Thymus (tissue), 11 donors: ENCODE measurements around the gene SLC39A11. TPM values are rescaled to one million over a fixed set of nuclear protein-coding genes. Genes with fewer than 3 reads are reported as not detected.

Experiments used
- DNase-seq, 9 donors: peaks; one replicate each; pipeline ENCODE4 v3.0.0-alpha.2; 2013; ENCODE audit warnings: low spot score in 9 of 9, low read depth in 6 of 9, missing footprints in 1 of 9
- H3K27ac ChIP-seq, 2 donors: one replicate each; pipeline ENCODE4 v1.5.1; 2013; ENCODE audit warnings: control low read depth in 1 of 2, low read depth in 1 of 2, low read length in 1 of 2, mild to moderate bottlenecking in 1 of 2, moderate library complexity in 1 of 2
- H3K27me3 ChIP-seq, 2 donors: one replicate each; pipeline ENCODE4 v1.5.1; 2013; ENCODE audit warnings: low read length in 1 of 2; ENCODE audit not compliant: control insufficient read depth in 2 of 2, insufficient read depth in 1 of 2
- H3K36me3 ChIP-seq, 2 donors: one replicate each; pipeline ENCODE4 v1.5.1; 2013; ENCODE audit warnings: low read length in 1 of 2, mild to moderate bottlenecking in 1 of 2, moderate library complexity in 1 of 2; ENCODE audit not compliant: control insufficient read depth in 2 of 2, insufficient read depth in 2 of 2
- H3K4me1 ChIP-seq, 2 donors: one replicate each; pipeline ENCODE4 v1.5.1; 2013; ENCODE audit warnings: low read length in 2 of 2; ENCODE audit not compliant: control insufficient read depth in 2 of 2, insufficient read depth in 2 of 2
- H3K4me3 ChIP-seq, 2 donors: one replicate each; pipeline ENCODE4 v1.5.1; 2013; ENCODE audit warnings: low read length in 2 of 2, control low read depth in 1 of 2, mild to moderate bottlenecking in 1 of 2
- H3K9me3 ChIP-seq, 2 donors: one replicate each; pipeline ENCODE4 v1.5.1; 2013; ENCODE audit warnings: low read length in 1 of 2, mild to moderate bottlenecking in 1 of 2; ENCODE audit not compliant: control insufficient read depth in 2 of 2, insufficient read depth in 1 of 2
- WGBS: extraction: QIAGEN DNeasy Blood & Tissue Kit; methylation state at CpG from one replicate; pipeline ENCODE4 v1.1.7; 2013; 5-methylcytosine and 5-hydroxymethylcytosine counted together
- polyA plus RNA-seq: library from polyadenylated mRNA; stranded (reverse); fragments of 200-250 nt; gene quantifications from one replicate; pipeline ENCODE4 v1.2.3, GENCODE V29; 2013
- total RNA-seq: library from RNA; stranded (reverse); fragments of 120-200 nt; gene quantifications from one replicate; pipeline ENCODE4 v1.2.4, GENCODE V29; 2013
- donor health status: healthy.

SLC39A11 gene
- total and polyA plus RNA-seq, 2 donors: 7.4 to 8.7 TPM

DNA sequence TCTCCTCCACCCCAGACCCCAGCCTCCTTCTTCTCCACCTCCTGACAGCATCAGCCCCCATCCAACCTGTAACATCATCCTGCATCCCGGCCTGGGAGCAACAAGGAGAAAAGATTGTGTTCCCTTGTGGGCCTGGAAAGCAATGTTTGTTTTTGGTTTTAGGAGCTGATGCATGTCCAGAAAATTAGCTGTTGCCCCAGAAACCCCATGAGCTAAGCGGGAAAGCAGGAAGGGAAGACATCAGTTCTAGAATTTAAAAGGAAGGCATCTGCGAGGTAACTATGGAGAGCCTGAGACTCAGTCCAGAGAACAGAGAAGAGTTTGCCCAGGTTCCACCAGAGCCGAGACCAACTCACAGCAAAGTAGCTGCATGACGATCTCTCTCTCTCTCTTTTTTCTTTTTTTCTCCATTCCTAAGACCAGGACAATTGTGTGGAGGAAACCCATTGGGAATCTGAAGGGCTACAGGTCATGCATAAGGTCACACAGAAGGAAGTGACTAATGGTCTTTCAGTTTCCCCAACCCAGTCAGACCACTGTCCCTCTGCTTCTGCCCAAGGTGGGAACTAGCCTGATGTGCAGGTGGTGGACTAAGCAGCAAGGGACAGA is 124.4 kb downstream of the SLC39A11 start:
- Histone ChIP-seq H3K27me3 (no peaks in the 10 kb centered on the region), H3K9me3 (no peaks in the 10 kb centered on the region), H3K36me3 (no peaks in the 10 kb centered on the region), H3K4me3 (no peak overlapping the region), H3K4me1 (no peaks in the 10 kb centered on the region), H3K27ac (no peak overlapping the region)
- DNase-seq: no peak
- 94% methylated on average over 5 of the region's 5 CpGs for WGBS

GRCh38 chr17:72967277-72967970 is 125.1 kb downstream of the SLC39A11 start:
- no peak for DNase-seq
- Histone ChIP-seq H3K9me3 (no peaks in the 10 kb centered on the region), H3K4me1 (no peaks in the 10 kb centered on the region), H3K4me3 (no peak overlapping the region), H3K27me3 (no peaks in the 10 kb centered on the region), H3K27ac (no peak overlapping the region), H3K36me3 (no peaks in the 10 kb centered on the region)
- 92% methylated on average over 8 of the region's 8 CpGs for WGBS

GRCh38 chr17:72962106-72962505 is 130.4 kb downstream of the SLC39A11 start:
- H3K4me3 ChIP-seq: no peak overlapping the region
- WGBS: 92% methylated on average over 3 of the region's 3 CpGs
- H3K4me1 ChIP-seq: no peaks in the 10 kb centered on the region
- H3K27me3 ChIP-seq: no peaks in the 10 kb centered on the region
- no peaks in the 10 kb centered on the region for H3K9me3 ChIP-seq
- H3K27ac ChIP-seq: no peak overlapping the region
- no peaks in the 10 kb centered on the region for H3K36me3 ChIP-seq
- no peak for DNase-seq

GRCh38 chr17:72955391-72956140 is 136.9 kb downstream of the SLC39A11 start:
- 97% methylated on average over 20 of the region's 20 CpGs for WGBS
- Histone ChIP-seq H3K4me1 (no peaks in the 10 kb centered on the region), H3K9me3 (no peaks in the 10 kb centered on the region)

DNA sequence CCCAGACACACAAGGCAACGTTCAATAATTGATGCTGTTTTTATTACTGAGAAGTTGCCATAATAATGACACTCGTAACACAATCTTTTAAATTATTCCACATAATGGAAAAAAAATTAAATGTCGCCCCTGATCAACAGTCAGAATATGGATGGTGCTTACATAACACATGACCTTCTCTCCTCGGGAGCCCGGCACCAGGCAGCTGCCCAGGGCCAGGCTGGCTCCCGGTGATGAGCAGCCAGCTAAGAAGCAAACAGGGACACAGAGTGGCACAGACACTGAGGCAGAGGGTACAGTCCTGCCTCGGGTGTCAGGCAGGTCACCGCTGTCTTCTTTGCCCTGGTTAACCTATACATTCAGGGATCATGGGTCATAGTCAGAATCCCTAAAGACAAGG is 137.9 kb downstream of the SLC39A11 start:
- no peak overlapping the region for H3K4me3 ChIP-seq
- no peaks in the 10 kb centered on the region for H3K27me3 ChIP-seq
- no peaks in the 10 kb centered on the region for H3K4me1 ChIP-seq
- no peaks in the 10 kb centered on the region for H3K9me3 ChIP-seq
- no peak for DNase-seq
- H3K36me3 ChIP-seq: no peaks in the 10 kb centered on the region
- 98% methylated on average over 8 of the region's 8 CpGs for WGBS
- no peak overlapping the region for H3K27ac ChIP-seq

More at GRCh38 chr17:72955391-72956140, 136.9 kb downstream of the SLC39A11 start:
- H3K36me3 ChIP-seq: no peaks in the 10 kb centered on the region
- H3K4me3 ChIP-seq: no peak overlapping the region
- no peak for DNase-seq
- H3K27me3 ChIP-seq: no peaks in the 10 kb centered on the region
- no peak overlapping the region for H3K27ac ChIP-seq

DNA sequence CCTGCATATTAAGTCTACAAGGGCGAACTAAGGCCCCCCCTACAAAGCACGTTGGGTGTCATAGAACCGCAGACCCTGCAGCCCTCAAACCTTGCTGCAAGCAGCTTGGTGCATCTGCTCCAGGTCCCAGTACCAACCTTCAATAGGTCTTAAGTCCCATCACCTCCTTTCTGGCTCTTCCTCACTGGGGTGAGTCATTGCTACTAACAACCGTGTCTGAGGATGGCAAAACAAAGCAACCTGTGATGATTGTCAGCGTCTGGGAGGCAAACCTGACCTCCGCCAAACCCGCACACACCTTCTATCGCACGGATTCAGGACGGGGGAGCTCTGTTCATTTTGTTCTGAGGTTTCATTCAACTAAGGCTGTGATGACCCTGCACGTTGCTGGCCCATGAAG is 138.9 kb downstream of the SLC39A11 start:
- DNase-seq: no peak
- no peaks in the 10 kb centered on the region for H3K9me3 ChIP-seq
- no peaks in the 10 kb centered on the region for H3K4me1 ChIP-seq
- H3K27me3 ChIP-seq: no peaks in the 10 kb centered on the region
- H3K27ac ChIP-seq: no peak overlapping the region
- no peak overlapping the region for H3K4me3 ChIP-seq
- 96% methylated on average over 11 of the region's 11 CpGs for WGBS
- no peaks in the 10 kb centered on the region for H3K36me3 ChIP-seq

GRCh38 chr17:72952641-72953315 is 139.7 kb downstream of the SLC39A11 start:
- no peak overlapping the region for H3K27ac ChIP-seq

DNA sequence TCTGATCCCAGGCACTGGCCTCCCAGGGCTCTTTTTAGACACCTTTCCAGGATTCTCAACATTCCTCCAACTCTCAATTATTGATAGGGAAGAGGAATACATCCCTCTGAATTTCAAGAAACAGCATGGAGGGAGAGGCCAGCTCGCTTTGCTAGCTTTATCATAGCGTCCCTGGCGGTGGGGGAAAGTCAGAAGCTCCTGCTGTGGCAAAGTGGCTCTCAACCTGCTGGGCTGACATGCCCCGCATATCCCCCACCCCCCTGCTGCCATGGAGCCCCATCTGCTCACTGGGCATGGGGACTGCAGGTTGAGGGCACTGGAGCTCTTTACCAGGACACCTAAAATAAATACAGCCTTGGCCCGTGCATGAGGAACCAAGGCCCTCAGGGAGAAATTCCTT is 140.3 kb downstream of the SLC39A11 start:
- no peak overlapping the region for H3K4me3 ChIP-seq
- H3K4me1 ChIP-seq: no peaks in the 10 kb centered on the region
- no peaks in the 10 kb centered on the region for H3K9me3 ChIP-seq
- H3K36me3 ChIP-seq: no peaks in the 10 kb centered on the region
- DNase-seq: no peak
- no peaks in the 10 kb centered on the region for H3K27me3 ChIP-seq
- WGBS: 96% methylated on average over 5 of the region's 5 CpGs
- H3K27ac ChIP-seq: no peak overlapping the region

More at GRCh38 chr17:72952641-72953315, 139.7 kb downstream of the SLC39A11 start:
- no peaks in the 10 kb centered on the region for H3K4me1 ChIP-seq
- no peak overlapping the region for H3K4me3 ChIP-seq
- 97% methylated on average over 10 of the region's 10 CpGs for WGBS
- H3K36me3 ChIP-seq: no peaks in the 10 kb centered on the region
- no peaks in the 10 kb centered on the region for H3K9me3 ChIP-seq
- DNase-seq: no peak
- H3K27me3 ChIP-seq: no peaks in the 10 kb centered on the region
